HepG2 (cell line): ENCODE results near the gene SCG2. TPM values are rescaled to one million over a fixed set of nuclear protein-coding genes. Genes with fewer than 3 reads are reported as not detected.

Experiments
- ATAC-seq: fragments of 200-7000 bp; cut with Tn5 transposase; 3 replicates; pipeline ENCODE4 v1.9.1; 2020; ENCODE audit warnings: mild to moderate bottlenecking, moderate library complexity
- BruUV-seq: library from RNA; stranded (reverse); fragments of 400-500 nt; replicated peaks from 2 replicates; lab custom pipeline; 2021; lab: Mats Ljungman, UMichigan
- CTCF ChIA-PET: fragments of 300-600 bp; formaldehyde crosslinking; extraction: SDS; loops from one replicate; lab custom pipeline; 2021; ENCODE audit warnings: low total read pairs, inconsistent platforms, low intra/inter-chr PET ratio; lab: Yijun Ruan, JAX
- POLR2A ChIA-PET: fragments of 350-600 bp; sonication (Branson Sonifier 250); formaldehyde crosslinking; loops from one replicate; lab custom pipeline; 2020; ENCODE audit warnings: antibody characterized with exemption, inconsistent platforms; lab: Yijun Ruan, JAX
- DNase-seq: peaks from one replicate; pipeline ENCODE4 v3.0.0-alpha.2; 2015; ENCODE audit warnings: low spot score
- FAIRE-seq: peaks from 3 replicates; lab custom pipeline; 2011; peaks lifted over from hg19 to GRCh38; lab: Jason Lieb, UNC
- H2AFZ ChIP-seq: one replicate; pipeline ENCODE4 v1.6.1; 2011; ENCODE audit warnings: low read length, inconsistent platforms
- H3K27ac ChIP-seq: fragments of 300-600 bp; 3 replicates; pipeline ENCODE4 v1.8.0; 2011; ENCODE audit warnings: mixed run types, mild to moderate bottlenecking, mixed read lengths, low read length, inconsistent platforms; ENCODE audit not compliant: insufficient read depth; ENCODE audit errors: extremely low read length
- H3K27me3 ChIP-seq, 2 experiments: fragments of 200-600 bp in 1 of 2; 2 replicates in 1 of 2; 3 replicates in 1 of 2; pipeline versions ENCODE4 v1.6.0 to v1.8.0; 2011; ENCODE audit warnings: low read length in 2 of 2, mild to moderate bottlenecking in 2 of 2, moderate library complexity in 2 of 2, inconsistent platforms in 1 of 2; ENCODE audit not compliant: insufficient read depth in 2 of 2, control insufficient read depth in 1 of 2
- H3K36me3 ChIP-seq, 2 experiments: fragments of 200-600 bp in 1 of 2; replicated peaks in 1 of 2; 2 replicates in 1 of 2; 3 replicates in 1 of 2; pipeline versions ENCODE4 v1.5.1 to v1.8.0; 2011; ENCODE audit warnings: low read length in 2 of 2, inconsistent platforms in 1 of 2; ENCODE audit not compliant: insufficient read depth in 2 of 2, control insufficient read depth in 1 of 2
- H3K4me1 ChIP-seq: 2 replicates; pipeline ENCODE4 v1.5.1; 2012; ENCODE audit warnings: low read length, inconsistent platforms; ENCODE audit not compliant: insufficient read depth
- H3K4me2 ChIP-seq: 2 replicates; pipeline ENCODE4 v1.6.0; 2011; ENCODE audit warnings: low read depth, low read length, inconsistent platforms
- H3K4me3 ChIP-seq, 3 experiments: fragments of 200-600 bp in 1 of 3; sonication (generic), shearing (Covaris generic) in 1 of 3; replicated peaks in 1 of 3; 2 replicates each; pipeline ENCODE4 v1.5.1; 2011 to 2016; ENCODE audit warnings: low read length in 3 of 3, inconsistent platforms in 2 of 3, low read depth in 2 of 3, mild to moderate bottlenecking in 2 of 3, control low read depth in 1 of 3, mixed read lengths in 1 of 3; ENCODE audit not compliant: insufficient read depth in 1 of 3
- H3K79me2 ChIP-seq: one replicate; pipeline ENCODE4 v1.6.1; 2011; ENCODE audit warnings: low read length, inconsistent platforms; ENCODE audit not compliant: insufficient read depth
- H3K9ac ChIP-seq: 2 replicates; pipeline ENCODE4 v1.6.0; 2011; ENCODE audit warnings: mild to moderate bottlenecking, low read depth, low read length, inconsistent platforms; ENCODE audit not compliant: insufficient read depth
- H3K9me3 ChIP-seq: 2 replicates; pipeline ENCODE4 v1.5.1; 2012; ENCODE audit warnings: mild to moderate bottlenecking, low read length
- H4K20me1 ChIP-seq: 2 replicates; pipeline ENCODE4 v1.6.0; 2011; ENCODE audit warnings: inconsistent platforms, mild to moderate bottlenecking, low read length, moderate library complexity; ENCODE audit not compliant: insufficient read depth
- CEBPB ChIP-seq: IDR thresholded peaks from 2 replicates; pipeline ENCODE4 v1.6.1; 2011; ENCODE audit warnings: low read depth, low read length, improper control_type of control experiment, borderline replicate concordance
- MATR3 ChIP-seq: sonication (generic); formaldehyde crosslinking; IDR thresholded peaks from 2 replicates; pipeline ENCODE4 v1.4.0; 2020; ENCODE audit warnings: missing genetic modification reagents
- PAXIP1 ChIP-seq: sonication (generic); formaldehyde crosslinking; conservative IDR thresholded peaks from 2 replicates; pipeline ENCODE4 v1.4.0; 2020; ENCODE audit warnings: mild to moderate bottlenecking, missing genetic modification reagents, moderate library complexity
- PLRG1 ChIP-seq: fragments of 450-650 bp; conservative IDR thresholded peaks from 2 replicates; pipeline ENCODE4 v1.6.1; 2016
- RBAK ChIP-seq: sonication (generic); formaldehyde crosslinking; IDR thresholded peaks from 2 replicates; pipeline ENCODE4 v1.5.1; 2020; ENCODE audit warnings: mild to moderate bottlenecking, missing genetic modification reagents
- TEF ChIP-seq: sonication (generic); formaldehyde crosslinking; IDR thresholded peaks from 2 replicates; pipeline ENCODE4 v1.5.0; 2020; ENCODE audit warnings: missing genetic modification reagents
- ZC3H4 ChIP-seq: sonication (generic); formaldehyde crosslinking; IDR thresholded peaks from 2 replicates; pipeline ENCODE4 v1.4.0; 2020; ENCODE audit warnings: missing genetic modification reagents, borderline replicate concordance
- ZNF138 ChIP-seq: sonication (generic); formaldehyde crosslinking; IDR thresholded peaks from 2 replicates; pipeline ENCODE4 v1.5.0; 2020; ENCODE audit warnings: mild to moderate bottlenecking, low read depth, missing genetic modification reagents
- WGBS: methylation state at CpG from one replicate; pipeline ENCODE4 v1.1.6; 2017; ENCODE audit warnings: low lambda C conversion rate; 5-methylcytosine and 5-hydroxymethylcytosine counted together
- in situ Hi-C: cut with HindIII; loops from 2 replicates; pipeline ENCODE4 v1.10.0; 2017; ENCODE audit warnings: low pct_unique_long_range_greater_than_20kb; ENCODE audit not compliant: extremely low pct_ligation_motif_present
- intact Hi-C: fragments of 100-400 bp; cut with micrococcal nuclease; formaldehyde crosslinking; loops from one replicate; pipeline ENCODE4 v1.10.0; 2022; ENCODE audit not compliant: unreplicated experiment
- polyA plus RNA-seq, 8 experiments: library from polyadenylated mRNA; depleted of rRNA in 3 of 8; stranded (reverse) in 7 of 8; unstranded in 1 of 8; fragments of >200 nt; fragmentation: Illumina TruSeq in 4 of 8; extraction: Trizol in 4 of 8; gene quantifications; 2 replicates each; pipeline versions ENCODE4 v1.2.1 to v1.2.3, GENCODE V29; 2011 to 2016; ENCODE audit warnings: low read depth in 4 of 8, missing spikeins in 1 of 8, mixed read lengths in 1 of 8; ENCODE audit not compliant: insufficient read depth in 1 of 8
- total RNA-seq, 5 experiments: library from RNA; depleted of rRNA; stranded (reverse); fragments of >200 nt; fragmentation: Illumina TruSeq; extraction: Trizol; gene quantifications; 2 replicates each; pipeline ENCODE4 v1.2.3, GENCODE V29; 2016; ENCODE audit warnings: low read depth in 1 of 5
- TF ChIP-seq, protein P1 (sequence below): sonication (generic); formaldehyde crosslinking; IDR thresholded peaks from 2 replicates; pipeline ENCODE4 v1.4.0; 2020; ENCODE audit warnings: mild to moderate bottlenecking, missing genetic modification reagents
- TF ChIP-seq, protein P2 (sequence below): sonication (generic); formaldehyde crosslinking; IDR thresholded peaks from 2 replicates; pipeline ENCODE4 v1.8.1; 2023; ENCODE audit warnings: mild to moderate bottlenecking, moderate library complexity, missing genetic modification reagents
- TF ChIP-seq, protein P3 (sequence below): sonication (generic); formaldehyde crosslinking; IDR thresholded peaks from 2 replicates; pipeline ENCODE4 v1.4.0; 2020; ENCODE audit warnings: missing genetic modification reagents

Gene SCG2
- total and polyA plus RNA-seq, 2 of the 13 experiments (the other 11 are each of a cell fraction or from before 2014, with no cell fraction given): not detected

DNA sequence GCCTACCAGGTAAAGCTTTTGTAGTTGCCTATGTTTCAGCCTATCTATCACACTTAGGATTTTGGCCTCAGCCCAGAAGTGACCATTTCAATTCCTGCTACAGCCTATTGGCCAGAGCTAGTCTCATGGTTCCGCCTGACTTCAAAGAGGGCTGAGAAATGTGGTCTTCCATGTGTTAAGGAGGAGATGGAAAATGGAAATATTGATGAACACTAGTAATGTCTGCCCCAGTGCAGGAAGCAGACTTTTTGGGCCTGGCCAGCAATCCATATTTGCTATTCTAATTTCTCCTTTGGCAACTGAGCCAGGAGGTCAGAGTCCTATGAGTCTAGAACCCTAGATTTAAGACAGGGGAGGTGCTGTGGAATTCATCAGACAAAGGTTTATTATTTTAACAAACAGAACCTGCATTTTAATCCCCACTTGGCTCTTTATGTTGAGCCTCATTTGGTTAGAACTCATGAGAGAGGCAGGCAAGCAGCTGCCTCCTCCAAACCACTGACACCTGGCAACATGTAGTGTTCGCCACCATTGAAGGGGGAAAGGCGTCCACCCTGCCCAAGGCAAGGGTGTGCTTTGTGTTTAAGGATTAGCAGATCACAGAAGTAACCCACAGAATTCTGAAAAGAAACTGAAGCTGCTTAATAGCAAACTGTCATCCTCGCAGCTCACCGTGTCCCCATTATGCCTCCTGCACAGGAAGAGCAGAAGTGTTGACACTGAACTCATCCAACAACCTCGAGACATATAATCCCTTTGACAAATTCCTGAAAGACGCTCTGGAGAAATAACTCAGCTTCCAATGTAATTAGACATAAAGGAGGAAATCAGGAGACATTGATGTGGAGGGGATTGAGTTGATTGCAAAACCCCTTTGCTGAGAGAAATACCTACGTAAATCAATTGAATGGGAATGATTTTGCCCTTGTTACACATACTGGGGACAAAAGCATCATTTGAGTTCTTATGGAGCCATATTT is 47.7 kb upstream of the SCG2 start:
- no TSS peak for BruUV-seq
- H3K9me3 ChIP-seq: no peaks in the 10 kb centered on the region
- H3K4me1 ChIP-seq: no peaks in the 10 kb centered on the region
- H3K27me3 ChIP-seq: peaks cover 0 to 13% of the 10 kb centered on the region in 2 experiments; a peak in 2 of 5 replicates
- H3K36me3 ChIP-seq: no peaks in the 10 kb centered on the region
- no peak overlapping the region for H3K9ac ChIP-seq
- intact Hi-C loops (no loop called here), in situ Hi-C loops (no loop called here)
- H2AFZ ChIP-seq: no peak overlapping the region
- FAIRE-seq (no peak), DNase-seq (no peak), ATAC-seq (no peak)
- H3K79me2 ChIP-seq: no peaks in the 10 kb centered on the region
- ChIA-PET POLR2A (no interaction called here), CTCF (no interaction called here)
- WGBS: 17% methylated on average over 8 of the region's 8 CpGs
- H3K27ac ChIP-seq: no peak overlapping the region
- H3K4me2 ChIP-seq: no peak overlapping the region
- no peak overlapping the region for H3K4me3 ChIP-seq
- no peaks in the 10 kb centered on the region for H4K20me1 ChIP-seq
- TF ChIP-seq RBAK (CRISPR knock-in tag) (no peak), ZC3H4 (no peak), PLRG1 (no peak), CEBPB (no peak), ZNF138 (CRISPR knock-in tag) (no peak), TEF (no peak), MATR3 (CRISPR knock-in tag) (no peak), PAXIP1 (CRISPR knock-in tag) (no peak)
- TF ChIP-seq, protein P1, sequence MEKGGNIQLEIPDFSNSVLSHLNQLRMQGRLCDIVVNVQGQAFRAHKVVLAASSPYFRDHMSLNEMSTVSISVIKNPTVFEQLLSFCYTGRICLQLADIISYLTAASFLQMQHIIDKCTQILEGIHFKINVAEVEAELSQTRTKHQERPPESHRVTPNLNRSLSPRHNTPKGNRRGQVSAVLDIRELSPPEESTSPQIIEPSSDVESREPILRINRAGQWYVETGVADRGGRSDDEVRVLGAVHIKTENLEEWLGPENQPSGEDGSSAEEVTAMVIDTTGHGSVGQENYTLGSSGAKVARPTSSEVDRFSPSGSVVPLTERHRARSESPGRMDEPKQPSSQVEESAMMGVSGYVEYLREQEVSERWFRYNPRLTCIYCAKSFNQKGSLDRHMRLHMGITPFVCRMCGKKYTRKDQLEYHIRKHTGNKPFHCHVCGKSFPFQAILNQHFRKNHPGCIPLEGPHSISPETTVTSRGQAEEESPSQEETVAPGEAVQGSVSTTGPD (CRISPR knock-in tag): no peak
- TF ChIP-seq, protein P2, sequence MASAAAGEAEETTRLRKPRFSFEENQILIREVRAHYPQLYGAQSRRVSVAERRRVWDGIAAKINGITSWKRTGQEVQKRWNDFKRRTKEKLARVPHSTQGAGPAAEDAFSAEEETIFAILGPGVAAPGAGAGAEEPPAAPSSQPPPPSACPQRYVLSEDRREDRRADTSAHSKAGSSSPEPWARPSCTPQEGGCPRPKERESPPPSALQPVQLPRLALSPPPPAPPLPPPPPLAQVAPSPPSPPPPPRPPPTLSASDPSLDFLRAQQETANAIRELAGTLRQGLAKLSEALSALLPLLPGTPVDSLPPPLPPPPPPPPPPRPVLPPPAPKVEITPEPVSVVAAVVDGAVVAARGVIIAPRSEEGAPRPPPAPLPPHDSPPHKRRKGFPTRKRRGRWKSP: no peak
- TF ChIP-seq, protein P3, sequence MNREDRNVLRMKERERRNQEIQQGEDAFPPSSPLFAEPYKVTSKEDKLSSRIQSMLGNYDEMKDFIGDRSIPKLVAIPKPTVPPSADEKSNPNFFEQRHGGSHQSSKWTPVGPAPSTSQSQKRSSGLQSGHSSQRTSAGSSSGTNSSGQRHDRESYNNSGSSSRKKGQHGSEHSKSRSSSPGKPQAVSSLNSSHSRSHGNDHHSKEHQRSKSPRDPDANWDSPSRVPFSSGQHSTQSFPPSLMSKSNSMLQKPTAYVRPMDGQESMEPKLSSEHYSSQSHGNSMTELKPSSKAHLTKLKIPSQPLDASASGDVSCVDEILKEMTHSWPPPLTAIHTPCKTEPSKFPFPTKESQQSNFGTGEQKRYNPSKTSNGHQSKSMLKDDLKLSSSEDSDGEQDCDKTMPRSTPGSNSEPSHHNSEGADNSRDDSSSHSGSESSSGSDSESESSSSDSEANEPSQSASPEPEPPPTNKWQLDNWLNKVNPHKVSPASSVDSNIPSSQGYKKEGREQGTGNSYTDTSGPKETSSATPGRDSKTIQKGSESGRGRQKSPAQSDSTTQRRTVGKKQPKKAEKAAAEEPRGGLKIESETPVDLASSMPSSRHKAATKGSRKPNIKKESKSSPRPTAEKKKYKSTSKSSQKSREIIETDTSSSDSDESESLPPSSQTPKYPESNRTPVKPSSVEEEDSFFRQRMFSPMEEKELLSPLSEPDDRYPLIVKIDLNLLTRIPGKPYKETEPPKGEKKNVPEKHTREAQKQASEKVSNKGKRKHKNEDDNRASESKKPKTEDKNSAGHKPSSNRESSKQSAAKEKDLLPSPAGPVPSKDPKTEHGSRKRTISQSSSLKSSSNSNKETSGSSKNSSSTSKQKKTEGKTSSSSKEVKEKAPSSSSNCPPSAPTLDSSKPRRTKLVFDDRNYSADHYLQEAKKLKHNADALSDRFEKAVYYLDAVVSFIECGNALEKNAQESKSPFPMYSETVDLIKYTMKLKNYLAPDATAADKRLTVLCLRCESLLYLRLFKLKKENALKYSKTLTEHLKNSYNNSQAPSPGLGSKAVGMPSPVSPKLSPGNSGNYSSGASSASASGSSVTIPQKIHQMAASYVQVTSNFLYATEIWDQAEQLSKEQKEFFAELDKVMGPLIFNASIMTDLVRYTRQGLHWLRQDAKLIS (CRISPR knock-in tag): no peak
